ENCODE results near the gene VSIG4.

DNA sequence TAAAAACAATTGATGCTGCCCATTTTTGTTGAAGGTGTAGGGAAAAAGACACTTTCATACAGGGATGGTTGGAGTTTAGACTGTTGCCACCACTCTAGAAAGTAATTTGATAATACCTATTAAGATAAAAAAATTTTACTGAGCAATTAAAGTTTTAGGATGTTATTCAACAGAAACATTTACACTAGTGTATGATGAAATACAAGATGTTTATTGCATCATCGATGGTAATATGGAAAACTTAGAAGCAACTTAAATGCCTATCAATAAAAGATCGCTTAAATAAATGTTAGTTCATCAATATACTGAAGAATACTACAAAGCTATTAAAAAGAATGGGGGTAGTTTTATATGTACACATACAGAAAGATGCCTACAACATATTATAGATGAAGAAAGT, 9.2 kb upstream of the VSIG4 start:
- no peak for TF ChIP-seq POLR2A (IDR thresholded peaks at IDR 0.05; ENCODE audit: low read depth, low read length)
- TF ChIP-seq POLR2AphosphoS5 (IDR thresholded peaks at IDR 0.05; ENCODE audit: low read depth, low read length), result no peak

All from GM12892 (cell line).